ENCODE results near the gene WNT2B. TPM values are rescaled to one million over a fixed set of nuclear protein-coding genes. Genes with fewer than 3 reads are reported as not detected.

WNT2B gene
- total RNA-seq, 2 donors from 2014 or later = 0.51 to 0.57 TPM

DNA sequence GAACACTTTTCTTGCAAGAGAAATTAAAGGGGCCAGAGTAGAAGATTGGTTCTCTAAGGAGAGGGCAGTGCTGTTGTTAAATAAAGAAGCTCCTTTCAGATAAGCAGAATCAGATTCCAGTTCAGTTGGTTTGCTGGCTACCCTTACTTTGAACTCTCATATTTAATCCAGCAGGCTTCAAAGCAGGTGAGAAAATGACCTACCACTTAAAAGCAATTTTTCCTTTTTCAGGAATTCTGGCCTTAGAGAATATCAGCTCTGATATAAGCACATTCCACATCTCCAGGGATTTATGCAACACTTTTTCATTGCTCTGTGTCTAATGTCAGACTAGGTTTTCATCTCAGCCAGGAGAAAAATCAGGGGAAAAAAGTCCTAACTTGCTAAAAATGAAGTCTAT, 28.7 kb downstream of the WNT2B start:
- Mint-ChIP-seq H3K4me1 (no peaks in the 10 kb centered on the region), H3K27me3 (ENCODE audit: insufficient read depth) (no peaks in the 10 kb centered on the region), H3K36me3 (ENCODE audit: low read depth) (peaks cover 8% of the 10 kb centered on the region), H3K4me3 (no peak overlapping the region), H3K27ac (no peak overlapping the region), H3K9me3 (no peaks in the 10 kb centered on the region)
- H3K27ac ChIP-seq (ENCODE audit: low read depth, low read length) = no peak overlapping the region
- no peak overlapping the region for H3K4me3 ChIP-seq (ENCODE audit: low read length)
- TF ChIP-seq, protein P1, sequence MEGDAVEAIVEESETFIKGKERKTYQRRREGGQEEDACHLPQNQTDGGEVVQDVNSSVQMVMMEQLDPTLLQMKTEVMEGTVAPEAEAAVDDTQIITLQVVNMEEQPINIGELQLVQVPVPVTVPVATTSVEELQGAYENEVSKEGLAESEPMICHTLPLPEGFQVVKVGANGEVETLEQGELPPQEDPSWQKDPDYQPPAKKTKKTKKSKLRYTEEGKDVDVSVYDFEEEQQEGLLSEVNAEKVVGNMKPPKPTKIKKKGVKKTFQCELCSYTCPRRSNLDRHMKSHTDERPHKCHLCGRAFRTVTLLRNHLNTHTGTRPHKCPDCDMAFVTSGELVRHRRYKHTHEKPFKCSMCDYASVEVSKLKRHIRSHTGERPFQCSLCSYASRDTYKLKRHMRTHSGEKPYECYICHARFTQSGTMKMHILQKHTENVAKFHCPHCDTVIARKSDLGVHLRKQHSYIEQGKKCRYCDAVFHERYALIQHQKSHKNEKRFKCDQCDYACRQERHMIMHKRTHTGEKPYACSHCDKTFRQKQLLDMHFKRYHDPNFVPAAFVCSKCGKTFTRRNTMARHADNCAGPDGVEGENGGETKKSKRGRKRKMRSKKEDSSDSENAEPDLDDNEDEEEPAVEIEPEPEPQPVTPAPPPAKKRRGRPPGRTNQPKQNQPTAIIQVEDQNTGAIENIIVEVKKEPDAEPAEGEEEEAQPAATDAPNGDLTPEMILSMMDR (conservative IDR thresholded peaks at IDR 0.05) = no peak
- H3K36me3 ChIP-seq (ENCODE audit: control insufficient read depth, insufficient read depth, low read length) = peaks cover 23% of the 10 kb centered on the region
- H3K9ac ChIP-seq (ENCODE audit: extremely low read depth, low read length, poor library complexity, severe bottlenecking) = no peak overlapping the region
- H3K9me3 ChIP-seq (ENCODE audit: control insufficient read depth, low read length) = no peaks in the 10 kb centered on the region
- DNase-seq = no peak
- no peaks in the 10 kb centered on the region for H3K4me1 ChIP-seq (ENCODE audit: control insufficient read depth, insufficient read depth, low read length)
- no peaks in the 10 kb centered on the region for H3K27me3 ChIP-seq (ENCODE audit: control insufficient read depth, insufficient read depth, low read length, poor library complexity, severe bottlenecking)

DNA sequence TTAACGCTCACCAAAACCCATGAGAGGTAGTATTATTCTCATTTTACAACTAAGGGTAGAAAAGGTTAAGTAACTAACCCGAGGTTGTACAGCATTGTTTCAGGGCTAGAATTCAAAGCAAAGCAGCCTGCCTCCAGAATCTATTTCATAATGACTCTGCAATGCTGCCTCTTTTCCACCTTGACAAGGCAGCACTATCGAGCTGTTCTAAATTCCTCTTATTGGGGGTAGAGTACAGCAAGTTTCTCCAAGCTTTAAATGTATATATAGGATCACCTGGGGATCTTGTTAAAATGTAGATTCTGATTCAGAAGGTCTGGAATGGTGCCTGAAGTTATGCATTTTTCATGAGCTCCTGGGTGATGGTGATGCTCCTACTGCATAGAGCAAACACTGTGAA, 30.1 kb downstream of the WNT2B start:
- Histone ChIP-seq H3K9me3 (ENCODE audit: control insufficient read depth, low read length) (no peaks in the 10 kb centered on the region), H3K27ac (ENCODE audit: low read depth, low read length) (no peak overlapping the region), H3K4me1 (ENCODE audit: control insufficient read depth, insufficient read depth, low read length) (no peaks in the 10 kb centered on the region), H3K4me3 (ENCODE audit: low read length) (no peak overlapping the region), H3K27me3 (ENCODE audit: control insufficient read depth, insufficient read depth, low read length, poor library complexity, severe bottlenecking) (no peaks in the 10 kb centered on the region), H3K9ac (ENCODE audit: extremely low read depth, low read length, poor library complexity, severe bottlenecking) (no peak overlapping the region), H3K36me3 (ENCODE audit: control insufficient read depth, insufficient read depth, low read length) (peaks cover 23% of the 10 kb centered on the region)
- no peaks in the 10 kb centered on the region for H3K9me3 Mint-ChIP-seq
- no peaks in the 10 kb centered on the region for H3K4me1 Mint-ChIP-seq
- TF ChIP-seq, protein P1 (conservative IDR thresholded peaks at IDR 0.05) = no peak
- H3K27ac Mint-ChIP-seq = no peak overlapping the region
- no peak overlapping the region for H3K4me3 Mint-ChIP-seq
- H3K36me3 Mint-ChIP-seq (ENCODE audit: low read depth) = peaks cover 7% of the 10 kb centered on the region
- H3K27me3 Mint-ChIP-seq (ENCODE audit: insufficient read depth) = no peaks in the 10 kb centered on the region
- no peak for DNase-seq
- WGBS, 2 experiments (ENCODE audit: insufficient coverage in 1 of 2, insufficient read length in 1 of 2) = 95 to 100% methylated on average over 1 to 3 of the region's 3 CpGs

DNA sequence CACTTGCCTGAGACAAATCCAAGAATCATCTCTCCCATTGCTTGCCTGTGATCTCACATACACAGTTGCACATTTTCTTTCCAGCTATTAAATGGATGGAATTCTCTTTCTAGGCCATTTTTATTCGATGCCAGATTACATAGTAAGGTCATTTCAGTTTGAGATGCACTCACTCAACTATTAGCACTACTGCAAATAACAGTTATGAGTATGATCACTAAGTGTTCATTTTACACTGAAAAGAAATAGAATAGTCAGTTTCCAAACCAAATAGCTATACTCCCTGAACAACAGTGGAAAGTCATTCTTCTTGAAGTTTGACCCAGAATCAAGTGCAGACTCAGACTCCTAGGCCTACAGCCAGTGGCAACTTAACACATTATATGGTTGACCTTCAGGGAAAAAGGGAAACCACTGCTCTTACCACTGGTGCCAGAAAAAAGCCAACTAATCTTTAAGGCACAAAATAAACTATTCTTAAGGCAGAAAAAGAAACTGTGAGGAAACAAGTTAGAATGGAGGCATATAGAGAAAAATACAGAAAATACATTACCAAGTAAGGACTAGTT, 31.5 kb downstream of the WNT2B start:
- H3K27ac ChIP-seq (ENCODE audit: low read depth, low read length) = no peak overlapping the region
- no peak for DNase-seq
- Mint-ChIP-seq H3K4me3 (no peak overlapping the region), H3K9me3 (no peaks in the 10 kb centered on the region), H3K27me3 (ENCODE audit: insufficient read depth) (no peaks in the 10 kb centered on the region), H3K27ac (no peak overlapping the region), H3K36me3 (ENCODE audit: low read depth) (peaks cover 4% of the 10 kb centered on the region), H3K4me1 (no peaks in the 10 kb centered on the region)
- TF ChIP-seq, protein P1 (conservative IDR thresholded peaks at IDR 0.05) = no peak
- H3K27me3 ChIP-seq (ENCODE audit: control insufficient read depth, insufficient read depth, low read length, poor library complexity, severe bottlenecking) = no peaks in the 10 kb centered on the region
- no peak overlapping the region for H3K4me3 ChIP-seq (ENCODE audit: low read length)
- no peak overlapping the region for H3K9ac ChIP-seq (ENCODE audit: extremely low read depth, low read length, poor library complexity, severe bottlenecking)
- 91% methylated on average over 1 of the region's 1 CpG; no CpG with 5 or more reads in 1 of the 2 experiments for WGBS, 2 experiments (ENCODE audit: insufficient coverage in 1 of 2, insufficient read length in 1 of 2)
- H3K4me1 ChIP-seq (ENCODE audit: control insufficient read depth, insufficient read depth, low read length) = no peaks in the 10 kb centered on the region
- H3K36me3 ChIP-seq (ENCODE audit: control insufficient read depth, insufficient read depth, low read length) = peaks cover 23% of the 10 kb centered on the region
- H3K9me3 ChIP-seq (ENCODE audit: control insufficient read depth, low read length) = no peaks in the 10 kb centered on the region
